Esophagus (tissue), 2 donors: Measurements from ENCODE around the gene ELMO3. TPM values are rescaled to one million over a fixed set of nuclear protein-coding genes. Genes with fewer than 3 reads are reported as not detected.

ENCODE experiments used
- H3K27ac ChIP-seq, 2 donors: one replicate each; pipeline ENCODE4 v1.5.1; 2013; ENCODE audit warnings: low read depth in 2 of 2, mild to moderate bottlenecking in 2 of 2, inconsistent platforms in 1 of 2, low read length in 1 of 2, moderate library complexity in 1 of 2
- H3K27me3 ChIP-seq, 2 donors: one replicate each; pipeline ENCODE4 v1.6.1; 2013; ENCODE audit warnings: low read length in 2 of 2, control low read depth in 1 of 2, mild to moderate bottlenecking in 1 of 2; ENCODE audit not compliant: insufficient read depth in 2 of 2, control insufficient read depth in 1 of 2
- H3K36me3 ChIP-seq, 2 donors: one replicate each; pipeline ENCODE4 v1.6.1; 2013; ENCODE audit warnings: low read length in 1 of 2; ENCODE audit not compliant: control insufficient read depth in 2 of 2, insufficient read depth in 2 of 2
- H3K4me1 ChIP-seq, 2 donors: one replicate each; pipeline ENCODE4 v1.6.1; 2013; ENCODE audit warnings: low read length in 1 of 2; ENCODE audit not compliant: control insufficient read depth in 2 of 2, insufficient read depth in 2 of 2
- H3K4me3 ChIP-seq, 2 donors: one replicate each; pipeline ENCODE4 v1.5.1; 2013; ENCODE audit warnings: low read length in 2 of 2, mild to moderate bottlenecking in 2 of 2, low read depth in 1 of 2, moderate library complexity in 1 of 2
- H3K9me3 ChIP-seq, 2 donors: one replicate each; pipeline ENCODE4 v1.6.1; 2013; ENCODE audit warnings: mild to moderate bottlenecking in 2 of 2, low read depth in 1 of 2, low read length in 1 of 2, moderate library complexity in 1 of 2; ENCODE audit not compliant: control insufficient read depth in 2 of 2, insufficient read depth in 1 of 2
- WGBS, 2 donors: extraction: QIAGEN DNeasy Blood & Tissue Kit; methylation state at CpG; one replicate each; pipeline ENCODE4 v1.1.7; 2013; 5-methylcytosine and 5-hydroxymethylcytosine counted together
- polyA plus RNA-seq, 2 donors: library from polyadenylated mRNA; stranded (reverse); fragments of 200-250 nt; gene quantifications; one replicate each; pipeline ENCODE4 v1.2.3, GENCODE V29; 2013
- donor health status: healthy with polysubstance abuse.
- donor health status: Bipolar disorder and iron deficiency.

The ELMO3 gene
- polyA plus RNA-seq, 2 donors, result 21.5 to 23.7 TPM

- WGBS, 2 donors, result 1 to 5% methylated on average over 34 to 41 of the region's 41 CpGs
Observed at GRCh38 chr16:67164599-67165061, 34.3 kb upstream of the ELMO3 start, which contains the start of gene HSF4. HSF4 (plus strand) TSS chr16:67164745; CDS start chr16:67164812, 67 bp downstream.

GRCh38 chr16:67165121-67166078 is 33.5 kb upstream of the ELMO3 start:
- Histone ChIP-seq H3K27me3 (no peaks in the 10 kb centered on the region), H3K4me1 (peaks cover 12 to 32% of the 10 kb centered on the region in 2 donors), H3K36me3 (peaks cover 0 to 3% of the 10 kb centered on the region in 2 donors), H3K4me3 (peak overlapping the region in 1 of 2 donors; percentile 33), H3K9me3 (no peaks in the 10 kb centered on the region), H3K27ac (peak overlapping the region in 1 of 2 donors; percentile 73)
- 38 to 47% methylated on average over 78 to 85 of the region's 85 CpGs for WGBS, 2 donors

More at GRCh38 chr16:67164599-67165061, 34.3 kb upstream of the ELMO3 start, which contains the start of gene HSF4:
- peaks cover 0 to 3% of the 10 kb centered on the region in 2 donors for H3K36me3 ChIP-seq
- H3K27me3 ChIP-seq, result no peaks in the 10 kb centered on the region
- peaks cover 12 to 32% of the 10 kb centered on the region in 2 donors for H3K4me1 ChIP-seq
- peak within 1 kb of the TSS; percentile 33 to 42 for H3K4me3 ChIP-seq
- no peaks in the 10 kb centered on the region for H3K9me3 ChIP-seq
- peak within 1 kb of the TSS; percentile 65 to 79 for H3K27ac ChIP-seq

- Histone ChIP-seq H3K27me3 (no peaks in the 10 kb centered on the region), H3K4me1 (peaks cover 12 to 34% of the 10 kb centered on the region in 2 donors), H3K27ac (no peak overlapping the region), H3K9me3 (no peaks in the 10 kb centered on the region), H3K36me3 (peaks cover 0 to 3% of the 10 kb centered on the region in 2 donors), H3K4me3 (no peak overlapping the region)
- WGBS, 2 donors, result 45 to 62% methylated on average over 13 to 18 of the region's 18 CpGs
Observed at GRCh38 chr16:67166110-67166547, 32.8 kb upstream of the ELMO3 start.

GRCh38 chr16:67166598-67167168 is 32.2 kb upstream of the ELMO3 start:
- no peaks in the 10 kb centered on the region for H3K9me3 ChIP-seq
- H3K27me3 ChIP-seq, result no peaks in the 10 kb centered on the region
- 76 to 81% methylated on average over 5 of the region's 5 CpGs for WGBS, 2 donors
- no peak overlapping the region for H3K27ac ChIP-seq
- peaks cover 12 to 34% of the 10 kb centered on the region in 2 donors for H3K4me1 ChIP-seq
- H3K36me3 ChIP-seq, result peaks cover 0 to 3% of the 10 kb centered on the region in 2 donors
- H3K4me3 ChIP-seq, result no peak overlapping the region

- no peaks in the 10 kb centered on the region for H3K27me3 ChIP-seq
- no peaks in the 10 kb centered on the region for H3K9me3 ChIP-seq
- H3K36me3 ChIP-seq, result peaks cover 0 to 3% of the 10 kb centered on the region in 2 donors
- H3K27ac ChIP-seq, result no peak overlapping the region
- WGBS, 2 donors, result 91 to 96% methylated on average over 7 of the region's 7 CpGs
- H3K4me3 ChIP-seq, result no peak overlapping the region
- peaks cover 12 to 32% of the 10 kb centered on the region in 2 donors for H3K4me1 ChIP-seq
Observed at GRCh38 chr16:67167588-67167987, 31.3 kb upstream of the ELMO3 start.

GRCh38 chr16:67169011-67169451 is 29.9 kb upstream of the ELMO3 start:
- Histone ChIP-seq H3K27ac (peak overlapping the region in 1 of 2 donors; percentile 92), H3K27me3 (no peaks in the 10 kb centered on the region), H3K4me3 (no peak overlapping the region), H3K4me1 (peaks cover 7 to 24% of the 10 kb centered on the region in 2 donors), H3K9me3 (no peaks in the 10 kb centered on the region), H3K36me3 (peaks cover 0 to 3% of the 10 kb centered on the region in 2 donors)
- WGBS, 2 donors, result 64 to 66% methylated on average over 9 of the region's 9 CpGs

GRCh38 chr16:67169642-67170167 is 29.2 kb upstream of the ELMO3 start:
- no peaks in the 10 kb centered on the region for H3K27me3 ChIP-seq
- no peaks in the 10 kb centered on the region for H3K9me3 ChIP-seq
- H3K36me3 ChIP-seq, result peaks cover 0 to 3% of the 10 kb centered on the region in 2 donors
- WGBS, 2 donors, result 11% methylated on average over 24 of the region's 24 CpGs
- peaks cover 6 to 21% of the 10 kb centered on the region in 2 donors for H3K4me1 ChIP-seq
- peak overlapping the region; percentile 92 for H3K27ac ChIP-seq
- peak overlapping the region; percentile 36 to 43 for H3K4me3 ChIP-seq

GRCh38 chr16:67170168-67170948 is 28.6 kb upstream of the ELMO3 start, which contains the start of gene NOL3:
NOL3 (plus strand) TSS chr16:67170538.
- H3K4me3 ChIP-seq, result peak within 1 kb of the TSS; percentile 36 to 43
- H3K36me3 ChIP-seq, result peaks cover 0 to 3% of the 10 kb centered on the region in 2 donors
- 1 to 3% methylated on average over 29 to 50 of the region's 50 CpGs for WGBS, 2 donors
- H3K9me3 ChIP-seq, result no peaks in the 10 kb centered on the region
- peaks cover 9 to 23% of the 10 kb centered on the region in 2 donors for H3K4me1 ChIP-seq
- no peaks in the 10 kb centered on the region for H3K27me3 ChIP-seq
- peak within 1 kb of the TSS; percentile 92 to 95 for H3K27ac ChIP-seq
